ENCODE data around the gene EN1. TPM values are rescaled to one million over a fixed set of nuclear protein-coding genes. Genes with fewer than 3 reads are reported as not detected.

EN1 gene
- total RNA-seq, 1 donor from 2014 or later, result 17.9 TPM

DNA sequence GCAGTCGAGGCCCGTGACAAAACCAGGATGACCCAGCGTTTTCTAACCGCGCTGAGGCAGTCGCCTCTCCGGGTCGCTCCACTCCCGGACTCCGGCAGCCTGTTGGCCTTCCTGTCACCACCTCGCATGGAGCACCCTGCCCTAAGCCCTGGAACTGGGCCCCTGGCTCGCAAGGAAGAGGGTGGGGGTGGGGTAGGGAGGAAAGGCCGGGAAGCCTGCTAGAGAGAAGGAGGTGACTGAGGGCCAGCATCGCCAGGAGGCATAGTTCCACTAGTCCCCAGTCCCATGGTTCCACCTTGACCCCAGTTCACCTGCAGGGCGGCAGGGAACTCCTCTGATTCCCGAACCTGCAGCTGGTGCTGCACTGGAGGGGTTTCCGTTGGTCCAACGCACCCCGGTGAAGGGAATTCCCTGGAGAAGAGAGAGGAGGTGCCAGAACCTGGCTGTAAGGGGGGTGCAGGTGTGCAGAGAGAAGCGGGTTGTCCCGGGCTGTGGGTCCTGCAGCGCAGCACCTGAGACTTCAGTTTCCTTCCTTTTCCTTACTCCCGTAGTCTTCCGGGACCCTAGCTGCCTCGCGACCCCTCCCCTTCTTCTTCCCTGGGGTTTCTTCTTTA, 11.8 kb upstream of the EN1 start:
- TF ChIP-seq, protein P1, sequence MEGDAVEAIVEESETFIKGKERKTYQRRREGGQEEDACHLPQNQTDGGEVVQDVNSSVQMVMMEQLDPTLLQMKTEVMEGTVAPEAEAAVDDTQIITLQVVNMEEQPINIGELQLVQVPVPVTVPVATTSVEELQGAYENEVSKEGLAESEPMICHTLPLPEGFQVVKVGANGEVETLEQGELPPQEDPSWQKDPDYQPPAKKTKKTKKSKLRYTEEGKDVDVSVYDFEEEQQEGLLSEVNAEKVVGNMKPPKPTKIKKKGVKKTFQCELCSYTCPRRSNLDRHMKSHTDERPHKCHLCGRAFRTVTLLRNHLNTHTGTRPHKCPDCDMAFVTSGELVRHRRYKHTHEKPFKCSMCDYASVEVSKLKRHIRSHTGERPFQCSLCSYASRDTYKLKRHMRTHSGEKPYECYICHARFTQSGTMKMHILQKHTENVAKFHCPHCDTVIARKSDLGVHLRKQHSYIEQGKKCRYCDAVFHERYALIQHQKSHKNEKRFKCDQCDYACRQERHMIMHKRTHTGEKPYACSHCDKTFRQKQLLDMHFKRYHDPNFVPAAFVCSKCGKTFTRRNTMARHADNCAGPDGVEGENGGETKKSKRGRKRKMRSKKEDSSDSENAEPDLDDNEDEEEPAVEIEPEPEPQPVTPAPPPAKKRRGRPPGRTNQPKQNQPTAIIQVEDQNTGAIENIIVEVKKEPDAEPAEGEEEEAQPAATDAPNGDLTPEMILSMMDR (IDR thresholded peaks at IDR 0.05; ENCODE audit: unreplicated experiment), result no peak

DNA sequence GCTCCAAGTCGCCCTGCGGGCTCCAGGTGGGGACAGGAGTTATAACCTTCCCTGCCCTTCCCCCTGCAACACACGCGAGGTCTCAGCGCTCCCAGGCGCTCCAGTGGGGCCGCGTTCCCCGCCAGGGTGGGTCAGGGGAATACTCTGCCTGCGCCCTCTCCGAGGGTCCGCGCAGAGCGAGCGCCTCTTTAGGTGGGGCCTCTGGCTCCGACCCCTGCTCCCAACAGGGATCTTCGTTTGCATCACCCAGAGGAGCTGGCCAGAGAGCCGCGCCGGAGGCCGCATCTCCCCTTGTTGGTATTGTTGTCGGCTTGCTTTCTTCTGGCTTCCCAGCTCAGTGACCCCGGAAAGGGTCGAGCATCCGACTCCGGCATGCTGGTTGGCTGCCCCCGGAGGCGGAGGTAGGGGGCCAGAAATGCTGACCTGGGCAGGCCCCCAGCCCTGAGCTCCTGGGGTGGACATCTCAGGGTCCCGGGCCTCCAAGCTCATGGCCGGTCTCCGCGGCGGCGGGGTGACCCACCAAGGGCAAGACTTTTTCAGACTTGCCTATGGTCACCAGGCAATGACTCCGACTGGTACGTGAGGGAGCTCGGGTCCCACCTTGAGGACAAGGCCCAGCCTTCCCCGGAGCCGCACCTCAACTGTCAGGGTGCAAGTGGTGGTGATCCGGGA, 11.2 kb upstream of the EN1 start:
- Mint-ChIP-seq H3K4me3 (no peak overlapping the region), H3K27me3 (ENCODE audit: low read depth) (peaks cover 95% of the 10 kb centered on the region), H3K36me3 (no peaks in the 10 kb centered on the region), H3K4me1 (peaks cover 17% of the 10 kb centered on the region), H3K27ac (no peak overlapping the region), H3K9me3 (no peaks in the 10 kb centered on the region)
- TF ChIP-seq, protein P1 (IDR thresholded peaks at IDR 0.05; ENCODE audit: unreplicated experiment), result no peak
- DNase-seq (ENCODE audit: low spot score in 2 of 2, unreplicated experiment in 2 of 2), result peak in 1 of 2 experiments; percentile 37

More for the DNA sequence above, 11.8 kb upstream of the EN1 start:
- H3K36me3 Mint-ChIP-seq, result no peaks in the 10 kb centered on the region
- H3K4me3 Mint-ChIP-seq, result no peak overlapping the region
- DNase-seq (ENCODE audit: low spot score in 2 of 2, unreplicated experiment in 2 of 2), result peak in 1 of 2 experiments; percentile 36
- H3K27ac Mint-ChIP-seq, result no peak overlapping the region
- peaks cover 11% of the 10 kb centered on the region for H3K4me1 Mint-ChIP-seq
- H3K9me3 Mint-ChIP-seq, result no peaks in the 10 kb centered on the region
- peaks cover 94% of the 10 kb centered on the region for H3K27me3 Mint-ChIP-seq (ENCODE audit: low read depth)

DNA sequence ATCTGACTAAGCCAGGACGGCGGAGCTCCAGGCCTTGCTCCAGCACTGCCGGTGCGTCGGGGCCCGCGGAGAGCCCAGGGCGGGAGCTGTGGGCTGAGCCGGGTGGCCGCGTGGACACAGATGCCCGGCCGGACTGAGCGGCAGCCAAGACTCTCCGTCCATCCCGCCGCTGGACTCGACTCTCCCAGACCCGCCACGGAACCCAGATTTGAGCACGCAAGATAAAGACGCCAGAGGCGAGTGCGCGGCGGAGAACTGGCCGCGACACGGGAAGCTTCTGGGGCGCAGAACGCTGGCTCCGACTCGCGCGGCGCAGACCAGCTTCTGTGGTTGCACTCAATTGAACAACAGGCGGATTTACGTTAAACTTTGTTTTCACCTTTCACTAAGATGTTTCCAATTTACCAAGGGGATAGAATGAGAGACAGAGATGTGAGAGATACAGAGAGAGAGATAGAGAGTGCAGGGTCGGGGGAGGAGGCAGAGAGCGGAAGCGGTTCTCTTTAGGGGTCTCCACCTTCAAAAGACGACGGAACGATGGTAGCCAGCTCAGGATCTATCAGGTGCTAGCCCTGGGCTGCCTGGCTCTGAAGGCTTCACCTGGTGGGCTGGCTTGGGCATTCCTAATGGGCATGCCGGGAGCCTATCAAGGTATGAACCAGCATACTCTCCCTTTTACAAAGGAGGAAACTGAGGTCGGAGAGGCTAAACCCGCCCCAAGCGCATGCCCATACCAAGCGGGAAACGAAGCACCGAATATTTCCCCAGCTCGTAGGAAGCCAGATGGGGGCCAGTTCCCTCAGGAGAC, 10.4 kb upstream of the EN1 start:
- H3K4me1 Mint-ChIP-seq, result peaks cover 25% of the 10 kb centered on the region
- peak overlapping the region; percentile 32 for H3K4me3 Mint-ChIP-seq
- no peaks in the 10 kb centered on the region for H3K9me3 Mint-ChIP-seq
- H3K27ac Mint-ChIP-seq, result no peak overlapping the region
- peak in 1 of 2 experiments; percentile 39 for DNase-seq (ENCODE audit: low spot score in 2 of 2, unreplicated experiment in 2 of 2)
- no peaks in the 10 kb centered on the region for H3K36me3 Mint-ChIP-seq
- peaks cover 100% of the 10 kb centered on the region for H3K27me3 Mint-ChIP-seq (ENCODE audit: low read depth)
- TF ChIP-seq, protein P1 (IDR thresholded peaks at IDR 0.05; ENCODE audit: unreplicated experiment), result no peak

DNA sequence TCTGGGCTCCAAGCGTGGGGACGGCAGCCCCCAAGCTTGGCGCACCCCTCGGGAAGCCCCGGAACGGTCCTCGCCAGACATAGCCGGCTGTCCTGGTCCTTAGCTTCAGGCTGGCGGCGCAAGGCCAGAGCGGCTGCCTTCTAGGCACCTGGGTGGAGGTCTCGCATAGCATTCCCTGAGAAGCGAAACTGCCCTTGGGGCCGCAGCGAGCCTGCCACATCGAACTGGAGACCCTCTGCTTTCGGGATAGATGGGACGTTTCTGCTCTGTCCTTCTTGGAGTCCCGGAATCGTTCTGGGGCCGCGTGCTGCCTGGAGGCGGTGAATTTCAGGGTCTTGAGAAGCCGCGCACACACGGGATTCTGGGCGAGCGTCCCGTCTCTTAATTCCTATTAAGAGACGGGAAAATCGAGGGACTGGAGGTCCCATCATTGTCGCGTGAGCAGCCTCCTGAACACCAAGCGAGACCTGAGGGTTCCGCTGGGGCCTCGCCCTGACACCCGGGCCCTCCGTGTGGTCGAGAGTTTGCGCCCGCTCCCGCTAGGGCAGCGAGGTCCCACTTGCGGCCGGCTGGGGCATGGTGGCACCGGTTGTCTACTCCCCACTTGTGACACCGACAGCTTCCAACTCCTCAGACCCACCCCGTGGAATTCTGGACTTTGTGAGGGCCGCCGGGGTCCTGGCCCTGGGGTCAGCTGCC, 9.7 kb upstream of the EN1 start:
- H3K27me3 Mint-ChIP-seq (ENCODE audit: low read depth), result peaks cover 100% of the 10 kb centered on the region
- no peak for DNase-seq (ENCODE audit: low spot score in 2 of 2, unreplicated experiment in 2 of 2)
- H3K4me1 Mint-ChIP-seq, result peaks cover 30% of the 10 kb centered on the region
- H3K9me3 Mint-ChIP-seq, result no peaks in the 10 kb centered on the region
- no peak overlapping the region for H3K27ac Mint-ChIP-seq
- no peak overlapping the region for H3K4me3 Mint-ChIP-seq
- H3K36me3 Mint-ChIP-seq, result no peaks in the 10 kb centered on the region
- TF ChIP-seq, protein P1 (IDR thresholded peaks at IDR 0.05; ENCODE audit: unreplicated experiment), result no peak

DNA sequence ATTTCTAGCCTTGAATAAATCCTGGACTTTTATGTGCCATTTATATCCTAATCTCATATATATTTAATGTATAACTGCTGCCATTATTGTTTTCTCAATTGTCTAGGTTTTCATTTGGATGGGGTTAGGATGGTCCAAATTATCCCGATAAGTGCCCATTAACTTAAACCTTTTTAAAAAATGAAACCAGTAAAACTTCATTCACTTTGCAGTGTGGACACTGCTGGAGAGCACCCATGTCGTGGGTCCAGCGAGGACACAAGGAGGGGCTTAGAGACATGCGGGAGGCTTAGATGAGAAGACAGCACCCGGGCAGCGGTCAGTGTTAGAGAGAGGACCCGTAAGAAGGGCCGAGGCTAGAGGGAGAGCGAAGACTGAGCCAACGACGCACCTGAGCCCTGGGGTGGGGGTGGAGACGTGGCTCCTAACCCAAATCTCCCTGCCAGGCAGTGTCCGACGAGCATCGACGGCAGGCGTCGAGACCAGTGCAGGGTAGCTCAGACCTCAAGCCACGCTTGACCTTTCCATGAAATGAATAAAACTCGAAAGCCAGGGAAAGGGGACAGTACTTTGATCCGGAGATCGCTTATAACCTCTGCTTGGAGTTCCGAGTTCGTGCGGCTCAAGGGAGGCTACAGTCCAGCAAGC, 9.0 kb upstream of the EN1 start:
- H3K4me1 Mint-ChIP-seq, result peaks cover 34% of the 10 kb centered on the region
- TF ChIP-seq, protein P1 (IDR thresholded peaks at IDR 0.05; ENCODE audit: unreplicated experiment), result no peak
- H3K27ac Mint-ChIP-seq, result no peak overlapping the region
- peaks cover 100% of the 10 kb centered on the region for H3K27me3 Mint-ChIP-seq (ENCODE audit: low read depth)
- H3K4me3 Mint-ChIP-seq, result peak overlapping the region; percentile 24
- DNase-seq (ENCODE audit: low spot score in 2 of 2, unreplicated experiment in 2 of 2), result peak in 1 of 2 experiments; percentile 38
- no peaks in the 10 kb centered on the region for H3K36me3 Mint-ChIP-seq
- no peaks in the 10 kb centered on the region for H3K9me3 Mint-ChIP-seq

Data from mesothelial cell of epicardium (in vitro differentiated cells).